Measurements from ENCODE around the gene TMEM151B.

The TMEM151B gene

GRCh38 chr6:44264154-44265006, 5.9 kb upstream of the TMEM151B start:
- DNase-seq (ENCODE audit: low read depth) = no peak

DNA sequence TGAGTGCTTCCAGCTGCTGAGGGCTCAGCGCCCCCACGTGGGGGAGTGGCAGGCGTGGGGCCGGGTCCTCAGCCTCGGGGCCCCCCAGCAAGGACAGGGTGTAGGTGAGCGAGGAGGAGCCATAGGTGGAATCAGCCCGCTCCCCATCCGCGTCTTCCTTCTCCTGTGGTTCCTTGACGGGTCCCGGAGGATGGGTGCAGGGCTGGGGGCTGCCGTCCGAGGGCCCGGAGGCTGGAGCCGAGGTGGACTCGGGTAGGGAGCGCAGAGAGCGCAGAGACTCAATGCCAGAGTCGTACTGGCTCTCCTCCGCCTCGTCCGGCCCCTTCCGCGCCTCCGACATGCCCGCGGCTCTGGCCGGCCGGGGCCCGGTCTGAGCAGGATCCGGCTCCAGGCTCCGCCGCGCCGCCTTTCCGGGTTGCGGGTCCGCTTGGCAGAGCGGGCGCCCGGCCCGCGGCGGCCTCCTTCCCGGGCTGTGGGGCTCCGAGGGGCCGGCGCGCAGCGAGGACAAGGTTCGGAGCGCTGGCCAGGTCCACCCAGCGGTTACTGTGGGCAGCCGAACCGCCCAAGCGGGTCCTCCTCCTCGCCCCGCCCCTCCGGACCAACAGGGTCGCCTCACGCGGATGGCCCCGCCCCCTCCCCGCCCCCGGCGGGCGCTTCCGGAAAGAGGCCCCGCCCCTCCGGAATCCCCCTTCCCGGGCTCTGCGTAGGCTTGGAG, 5.1 kb upstream of the TMEM151B start, which contains the start of gene NFKBIE:
Gene NFKBIE (minus strand): TSS at position 545 of the 715 bp plus-strand sequence. CDS start 205 bp downstream, at position 340.
- no peak for DNase-seq (ENCODE audit: low read depth)

GRCh38 chr6:44265722-44266233, 4.5 kb upstream of the TMEM151B start:
- no peak for DNase-seq (ENCODE audit: low read depth)

GRCh38 chr6:44266347-44266746, 3.9 kb upstream of the TMEM151B start:
- DNase-seq (ENCODE audit: low read depth) = no peak

GRCh38 chr6:44267252-44267651, 3.0 kb upstream of the TMEM151B start:
- DNase-seq (ENCODE audit: low read depth) = no peak

GRCh38 chr6:44268095-44268628, 2.1 kb upstream of the TMEM151B start:
- DNase-seq (ENCODE audit: low read depth) = no peak

- no peak for DNase-seq (ENCODE audit: low read depth)
Observed at GRCh38 chr6:44269178-44269920, 901 bp upstream of the TMEM151B start.

- no peak for DNase-seq (ENCODE audit: low read depth)
Observed at GRCh38 chr6:44270526-44271405, 516 bp downstream of the TMEM151B start.

GRCh38 chr6:44271406-44271723, 1.1 kb downstream of the TMEM151B start:
- DNase-seq (ENCODE audit: low read depth) = no peak

GRCh38 chr6:44271914-44272313, 1.7 kb downstream of the TMEM151B start:
- no peak for DNase-seq (ENCODE audit: low read depth)

- DNase-seq (ENCODE audit: low read depth) = no peak
Observed at GRCh38 chr6:44272529-44272928, 2.3 kb downstream of the TMEM151B start.

DNA sequence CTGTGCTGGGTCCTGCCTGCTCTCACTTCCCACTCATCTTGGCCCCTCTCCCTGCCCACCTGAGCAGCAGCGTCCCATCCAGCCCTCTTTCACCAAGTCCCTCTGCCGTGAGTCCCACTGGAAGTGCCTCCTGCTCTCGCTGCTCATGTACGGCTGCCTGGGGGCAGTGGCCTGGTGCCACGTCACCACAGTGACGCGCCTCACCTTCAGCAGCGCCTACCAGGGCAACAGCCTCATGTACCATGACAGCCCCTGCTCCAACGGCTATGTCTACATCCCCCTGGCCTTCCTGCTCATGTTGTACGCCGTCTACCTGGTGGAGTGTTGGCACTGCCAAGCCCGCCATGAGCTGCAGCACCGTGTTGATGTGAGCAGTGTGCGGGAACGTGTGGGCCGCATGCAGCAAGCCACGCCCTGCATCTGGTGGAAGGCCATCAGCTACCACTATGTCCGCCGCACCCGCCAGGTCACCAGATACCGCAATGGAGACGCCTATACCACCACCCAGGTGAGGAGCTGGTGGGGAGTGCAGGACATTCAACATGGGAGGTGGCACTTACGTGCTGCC, 2.8 kb downstream of the TMEM151B start:
- DNase-seq (ENCODE audit: low read depth) = no peak

DNA sequence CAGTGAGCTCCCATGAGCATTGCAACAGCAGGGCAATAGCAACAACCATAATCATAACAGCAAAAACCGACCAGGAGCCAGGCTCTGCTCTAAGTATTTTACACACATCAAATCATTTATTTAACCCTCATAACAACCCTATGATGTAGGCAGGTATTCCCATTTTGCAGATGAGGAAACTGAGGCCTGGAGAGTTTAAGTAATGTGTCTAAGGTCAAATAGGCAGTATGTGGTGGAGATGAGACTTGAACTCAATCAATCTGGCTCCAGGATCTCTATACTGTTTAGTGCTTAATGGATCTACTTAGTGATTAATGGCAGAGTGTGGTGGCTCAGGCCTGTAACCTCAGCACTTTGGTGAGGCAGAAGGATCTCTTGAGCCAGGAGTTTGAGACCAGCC, 3.4 kb downstream of the TMEM151B start:
- no peak for DNase-seq (ENCODE audit: low read depth)

DNA sequence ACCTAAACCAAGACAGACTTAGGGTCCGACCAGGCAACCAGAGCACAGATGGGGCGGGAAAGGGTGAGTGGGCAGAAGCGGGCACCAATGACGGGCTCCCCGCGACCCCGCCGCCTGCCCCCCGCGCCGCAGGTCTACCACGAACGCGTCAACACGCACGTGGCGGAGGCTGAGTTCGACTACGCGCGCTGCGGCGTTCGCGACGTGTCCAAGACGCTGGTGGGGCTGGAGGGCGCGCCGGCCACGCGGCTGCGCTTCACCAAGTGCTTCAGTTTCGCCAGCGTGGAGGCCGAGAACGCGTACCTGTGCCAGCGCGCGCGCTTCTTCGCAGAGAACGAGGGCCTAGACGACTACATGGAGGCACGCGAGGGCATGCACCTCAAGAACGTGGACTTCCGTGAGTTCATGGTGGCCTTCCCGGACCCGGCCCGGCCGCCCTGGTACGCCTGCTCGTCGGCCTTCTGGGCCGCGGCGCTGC, 5.1 kb downstream of the TMEM151B start:
- DNase-seq (ENCODE audit: low read depth) = no peak

DNA sequence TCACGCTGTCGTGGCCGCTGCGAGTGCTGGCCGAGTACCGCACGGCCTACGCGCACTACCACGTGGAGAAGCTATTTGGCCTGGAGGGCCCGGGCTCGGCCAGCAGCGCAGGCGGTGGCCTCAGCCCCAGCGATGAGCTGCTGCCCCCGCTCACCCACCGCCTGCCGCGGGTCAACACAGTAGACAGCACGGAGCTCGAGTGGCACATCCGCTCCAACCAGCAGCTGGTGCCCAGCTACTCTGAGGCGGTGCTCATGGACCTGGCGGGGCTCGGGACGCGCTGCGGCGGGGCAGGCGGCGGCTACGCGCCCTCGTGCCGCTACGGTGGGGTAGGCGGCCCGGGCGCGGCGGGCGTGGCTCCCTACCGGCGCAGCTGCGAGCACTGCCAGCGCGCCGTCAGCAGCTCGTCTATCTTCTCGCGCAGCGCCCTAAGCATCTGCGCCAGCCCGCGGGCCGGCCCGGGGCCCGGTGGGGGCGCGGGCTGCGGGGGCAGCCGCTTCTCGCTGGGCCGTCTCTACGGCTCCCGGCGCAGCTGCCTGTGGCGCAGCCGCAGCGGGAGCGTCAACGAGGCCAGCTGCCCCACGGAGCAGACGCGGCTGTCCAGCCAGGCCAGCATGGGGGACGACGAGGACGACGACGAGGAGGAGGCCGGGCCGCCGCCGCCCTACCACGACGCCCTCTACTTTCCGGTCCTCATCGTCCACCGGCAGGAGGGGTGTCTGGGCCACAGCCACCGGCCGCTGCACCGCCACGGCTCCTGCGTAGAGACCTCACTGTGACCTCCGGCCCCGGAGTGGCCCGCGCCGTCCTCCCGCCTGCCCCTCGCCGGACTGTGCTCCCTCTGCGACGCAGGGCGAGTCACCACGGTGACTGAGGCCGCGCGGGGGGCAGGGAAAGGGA, 5.7 kb downstream of the TMEM151B start:
- no peak for DNase-seq (ENCODE audit: low read depth)

DNA sequence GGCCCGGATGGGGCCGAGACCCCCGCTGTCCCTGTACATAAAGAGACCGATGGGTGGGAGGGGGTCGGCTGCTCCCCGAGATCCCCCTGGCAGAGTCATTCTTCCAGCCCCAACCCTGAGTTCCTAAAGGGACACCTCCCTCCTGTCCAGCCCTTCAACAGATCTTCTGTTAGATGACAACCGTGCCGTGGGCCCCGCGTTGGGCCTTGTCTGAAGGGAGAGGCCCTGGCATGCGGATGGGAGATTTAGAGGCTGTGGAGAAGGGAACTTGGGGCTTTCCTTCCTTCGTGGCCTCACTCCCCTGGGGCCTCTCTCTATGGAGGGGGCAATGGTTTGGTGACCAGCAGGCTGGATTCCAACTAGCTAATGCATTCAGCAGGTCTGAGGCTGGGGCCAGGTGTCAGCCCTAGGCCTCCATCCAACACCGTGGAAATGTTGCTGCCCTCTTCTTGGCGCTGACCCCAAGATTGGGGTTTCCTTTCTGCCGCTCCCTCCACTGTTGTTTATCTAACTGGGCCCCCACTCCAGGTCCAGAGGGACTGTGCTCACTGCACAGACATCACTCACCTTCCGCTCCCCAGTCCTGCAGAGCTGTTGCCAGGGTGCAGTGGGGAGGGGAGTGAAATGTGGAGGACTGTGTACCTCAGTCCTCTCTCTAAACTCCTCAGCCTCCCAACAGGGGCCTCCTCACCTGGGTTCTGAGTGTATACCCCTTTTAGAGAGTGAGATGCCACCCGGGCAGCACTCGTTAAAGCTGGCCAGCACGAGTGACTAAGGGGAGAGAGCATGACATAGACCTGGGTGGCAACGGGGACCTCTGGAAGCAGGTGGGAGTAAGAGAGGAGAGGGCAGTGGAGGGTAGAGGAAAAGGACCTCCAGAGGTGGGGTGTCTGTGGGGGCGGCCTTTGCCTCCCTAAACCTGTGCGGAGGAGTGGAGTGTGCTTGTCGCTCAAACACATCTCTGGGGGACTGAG, 6.7 kb downstream of the TMEM151B start:
- DNase-seq (ENCODE audit: low read depth) = no peak

DNA sequence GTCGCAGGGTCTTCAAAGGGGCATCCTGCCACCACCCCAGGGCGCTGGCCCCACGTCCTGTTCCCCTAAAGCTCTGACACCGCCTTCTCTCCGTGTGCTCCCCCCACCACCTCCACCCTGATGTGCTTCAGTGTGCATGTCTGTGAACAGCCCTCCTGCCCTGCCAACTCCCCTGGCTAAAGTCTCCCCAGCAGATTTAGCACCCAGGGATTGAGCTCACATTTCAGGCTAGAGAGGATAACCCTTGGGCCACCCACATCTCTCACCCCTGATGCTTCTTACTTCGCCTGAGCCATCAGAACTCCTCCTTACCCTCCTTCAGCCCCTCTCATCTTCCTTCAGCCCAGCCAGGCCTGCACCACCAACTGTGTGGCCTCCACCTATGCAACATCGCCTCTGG, 7.5 kb downstream of the TMEM151B start:
- DNase-seq (ENCODE audit: low read depth) = no peak

- DNase-seq (ENCODE audit: low read depth) = no peak
Observed at GRCh38 chr6:44278315-44278714, 8.1 kb downstream of the TMEM151B start.
